Left kidney (tissue), 2 donors: ENCODE data around the gene SNN. TPM values are rescaled to one million over a fixed set of nuclear protein-coding genes. Genes with fewer than 3 reads are reported as not detected.

Experiments
- DNase-seq: peaks from one replicate; pipeline ENCODE4 v3.0.0-alpha.2; 2013
- polyA plus RNA-seq: library from polyadenylated mRNA; unstranded; fragments of 120-200 nt; gene quantifications from one replicate; pipeline ENCODE4 v1.2.1, GENCODE V29; 2013; ENCODE audit not compliant: insufficient read length

The SNN gene
- polyA plus RNA-seq, 1 donor: 33.3 TPM

DNA sequence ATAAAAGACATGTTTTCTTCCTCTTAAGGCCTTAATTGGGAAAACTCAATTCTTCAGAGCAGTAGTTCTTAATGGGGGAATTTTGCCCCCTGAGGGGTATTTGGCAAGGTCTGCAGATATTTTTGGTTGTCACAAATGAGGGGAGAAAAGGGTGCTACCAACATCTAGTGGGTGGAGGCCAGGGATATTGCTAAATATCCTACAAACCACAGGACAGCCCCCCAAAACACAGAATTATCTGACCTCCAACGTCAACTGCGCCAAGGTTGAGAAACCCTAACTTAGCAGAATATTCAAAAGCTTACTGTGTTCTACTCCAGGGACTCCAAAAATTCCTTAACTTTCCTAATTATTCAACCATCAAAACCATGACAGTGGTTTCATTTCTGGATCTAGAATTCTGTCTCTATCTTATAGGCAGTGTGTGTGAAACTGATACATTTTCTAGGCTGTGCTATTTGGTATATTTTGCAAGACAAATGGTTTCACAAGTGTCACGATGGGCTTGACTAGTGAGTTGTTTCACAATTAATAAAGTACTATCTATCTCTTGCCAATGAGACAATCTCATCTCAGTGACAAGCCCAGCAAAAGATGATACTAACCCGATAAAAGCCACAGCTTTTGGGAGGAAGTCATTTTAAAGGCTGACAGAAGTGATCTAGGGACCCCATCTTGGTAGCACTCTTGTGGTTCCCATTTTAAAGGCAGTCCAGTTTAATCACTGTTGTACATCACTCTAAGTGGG is 59.7 kb downstream of the SNN start:
- no peak for DNase-seq

Other genes with a start within 250 kb of the SNN start
- 103 TPM for gene LITAF, start 81.5 kb upstream of the SNN start, polyA plus RNA-seq
- gene TXNDC11, start 74.4 kb downstream of the SNN start, polyA plus RNA-seq: 38.3 TPM
- gene ZC3H7A, start 128.8 kb downstream of the SNN start, polyA plus RNA-seq: 108 TPM
- 216 TPM for gene RSL1D1, start 183.1 kb downstream of the SNN start, polyA plus RNA-seq
- gene GSPT1, start 247.5 kb downstream of the SNN start, polyA plus RNA-seq: 140 TPM